SK-N-SH treated with all-trans-retinoic acid at 6 μM for 48 hours (cell line): ENCODE data around the gene IL1B.

Experiments
- ATAC-seq: fragments of 200-7000 bp; cut with Tn5 transposase; 3 replicates; pipeline ENCODE4 v1.9.1; 2020; ENCODE audit warnings: mild to moderate bottlenecking, moderate library complexity
- BACH2 ChIP-seq: fragments of 250-450 bp; sonication (Bioruptor Pico); IDR thresholded peaks from 2 replicates; pipeline ENCODE4 v1.9.0; 2021; ENCODE audit warnings: mild to moderate bottlenecking, borderline replicate concordance
- ESRRG ChIP-seq: fragments of 250-450 bp; sonication (Bioruptor Pico); IDR thresholded peaks from 2 replicates; pipeline ENCODE4 v1.6.1; 2021; ENCODE audit warnings: mild to moderate bottlenecking
- ISL1 ChIP-seq: fragments of 250-450 bp; sonication (Bioruptor Pico); IDR thresholded peaks from 2 replicates; pipeline ENCODE4 v2.1.2; 2022; ENCODE audit warnings: mild to moderate bottlenecking, moderate library complexity
- PPARA ChIP-seq: fragments of 250-450 bp; sonication (Bioruptor Pico); IDR thresholded peaks from 2 replicates; pipeline ENCODE4 v1.5.0; 2020; ENCODE audit warnings: mild to moderate bottlenecking, borderline replicate concordance
- RARB ChIP-seq: fragments of 250-450 bp; sonication (Bioruptor Pico); IDR thresholded peaks from 2 replicates; pipeline ENCODE4 v1.8.0; 2021; ENCODE audit warnings: mild to moderate bottlenecking, moderate library complexity
- SNAI2 ChIP-seq: fragments of 250-450 bp; sonication (Bioruptor Pico); IDR thresholded peaks from 2 replicates; pipeline ENCODE4 v1.5.0; 2020; ENCODE audit warnings: mild to moderate bottlenecking, moderate library complexity
- TCF4 ChIP-seq: fragments of 250-450 bp; sonication (Bioruptor Pico); IDR thresholded peaks from 2 replicates; pipeline ENCODE4 v1.8.0; 2021; ENCODE audit warnings: mild to moderate bottlenecking, moderate library complexity, borderline replicate concordance
- TOX ChIP-seq: fragments of 250-450 bp; sonication (Bioruptor Pico); IDR thresholded peaks from 2 replicates; pipeline ENCODE4 v1.8.0; 2021; ENCODE audit warnings: mild to moderate bottlenecking, moderate library complexity, borderline replicate concordance
- ZC3H10 ChIP-seq: fragments of 250-450 bp; sonication (Bioruptor Pico); IDR thresholded peaks from 2 replicates; pipeline ENCODE4 v1.5.1; 2021; ENCODE audit warnings: mild to moderate bottlenecking, moderate library complexity
- ZFP3 ChIP-seq: fragments of 250-450 bp; sonication (Bioruptor Pico); IDR thresholded peaks from 2 replicates; pipeline ENCODE4 v1.5.0; 2020; ENCODE audit warnings: mild to moderate bottlenecking, moderate library complexity
- ZFP30 ChIP-seq: fragments of 450-650 bp; formaldehyde crosslinking; IDR thresholded peaks from 2 replicates; pipeline ENCODE4 v1.5.0; 2022; ENCODE audit warnings: mild to moderate bottlenecking, moderate library complexity
- ZNF565 ChIP-seq: fragments of 450-650 bp; formaldehyde crosslinking; conservative IDR thresholded peaks from 2 replicates; pipeline ENCODE4 v1.5.0; 2020; ENCODE audit warnings: low read depth, mild to moderate bottlenecking, moderate library complexity
- ZNF70 ChIP-seq: fragments of 450-650 bp; formaldehyde crosslinking; IDR thresholded peaks from 2 replicates; pipeline ENCODE4 v1.5.0; 2020; ENCODE audit warnings: mild to moderate bottlenecking, moderate library complexity
- ZNF8 ChIP-seq: fragments of 450-650 bp; formaldehyde crosslinking; IDR thresholded peaks from 2 replicates; pipeline ENCODE4 v1.5.0; 2020; ENCODE audit warnings: mild to moderate bottlenecking, moderate library complexity
- TF ChIP-seq, protein P1 (sequence below): fragments of 250-450 bp; sonication (Bioruptor Pico); IDR thresholded peaks from 2 replicates; pipeline ENCODE4 v1.5.1; 2021; ENCODE audit warnings: mild to moderate bottlenecking, moderate library complexity
- TF ChIP-seq, protein P2 (sequence below): fragments of 250-450 bp; sonication (Bioruptor Pico); IDR thresholded peaks from 2 replicates; pipeline ENCODE4 v1.8.0; 2021; ENCODE audit warnings: low read depth, mild to moderate bottlenecking, moderate library complexity, borderline replicate concordance
- TF ChIP-seq, protein P3 (sequence below): fragments of 250-450 bp; sonication (Bioruptor Pico); IDR thresholded peaks from 2 replicates; pipeline ENCODE4 v1.5.1; 2020; ENCODE audit warnings: low read depth, mild to moderate bottlenecking, moderate library complexity
- TF ChIP-seq, protein P4 (sequence below): fragments of 250-450 bp; sonication (Bioruptor Pico); IDR thresholded peaks from 2 replicates; pipeline ENCODE4 v1.5.0; 2020; ENCODE audit warnings: mild to moderate bottlenecking, moderate library complexity
- TF ChIP-seq, protein P5 (sequence below): fragments of 250-450 bp; sonication (Bioruptor Pico); IDR thresholded peaks from 2 replicates; pipeline ENCODE4 v1.8.0; 2020; ENCODE audit warnings: mild to moderate bottlenecking, moderate library complexity, borderline replicate concordance

Gene IL1B

DNA sequence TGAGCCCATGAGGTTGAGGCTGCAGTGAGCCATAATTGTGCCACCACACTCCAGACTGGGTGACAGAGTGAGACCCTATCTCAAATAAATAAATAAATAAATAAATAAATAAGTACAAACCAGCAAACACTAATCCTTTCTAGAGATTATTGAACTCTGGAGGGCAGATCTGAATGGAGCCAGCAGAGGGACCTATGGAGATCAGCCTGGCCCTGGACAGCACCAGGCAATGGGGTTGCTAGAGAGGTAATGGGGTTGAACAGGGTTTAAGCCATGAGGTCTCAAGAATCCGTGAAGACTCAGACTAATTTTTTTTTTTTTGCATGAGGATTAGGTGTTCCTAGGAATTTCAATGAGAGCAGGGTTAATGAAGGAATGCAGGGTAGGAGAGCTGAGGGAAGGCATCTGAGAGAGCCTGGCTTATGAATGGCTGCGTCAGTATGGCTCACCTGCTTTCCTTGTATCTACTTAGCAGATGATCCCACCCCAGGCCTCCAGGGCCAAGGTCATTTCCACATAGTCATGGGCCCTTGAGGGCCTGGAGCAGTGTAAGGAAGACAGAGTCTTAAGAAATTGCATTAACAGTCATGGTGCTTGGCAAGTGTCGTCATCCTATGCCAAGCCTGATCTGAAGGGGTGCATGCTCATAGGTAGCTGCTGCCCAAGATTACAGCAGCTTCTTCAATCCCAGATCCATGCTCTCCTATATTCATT lies 39.8 kb upstream of the IL1B start:
- TF ChIP-seq ZNF8 (CRISPR knock-in tag) (no peak), ZFP3 (no peak), ZC3H10 (CRISPR knock-in tag) (no peak), TOX (no peak), TCF4 (CRISPR knock-in tag) (no peak), PPARA (CRISPR knock-in tag) (no peak), RARB (CRISPR knock-in tag) (no peak), ESRRG (CRISPR knock-in tag) (no peak), ZFP30 (CRISPR knock-in tag) (no peak), SNAI2 (CRISPR knock-in tag) (no peak), ISL1 (CRISPR knock-in tag) (no peak), BACH2 (CRISPR knock-in tag) (no peak), ZNF565 (CRISPR knock-in tag) (no peak), ZNF70 (CRISPR knock-in tag) (no peak)
- TF ChIP-seq, protein P1, sequence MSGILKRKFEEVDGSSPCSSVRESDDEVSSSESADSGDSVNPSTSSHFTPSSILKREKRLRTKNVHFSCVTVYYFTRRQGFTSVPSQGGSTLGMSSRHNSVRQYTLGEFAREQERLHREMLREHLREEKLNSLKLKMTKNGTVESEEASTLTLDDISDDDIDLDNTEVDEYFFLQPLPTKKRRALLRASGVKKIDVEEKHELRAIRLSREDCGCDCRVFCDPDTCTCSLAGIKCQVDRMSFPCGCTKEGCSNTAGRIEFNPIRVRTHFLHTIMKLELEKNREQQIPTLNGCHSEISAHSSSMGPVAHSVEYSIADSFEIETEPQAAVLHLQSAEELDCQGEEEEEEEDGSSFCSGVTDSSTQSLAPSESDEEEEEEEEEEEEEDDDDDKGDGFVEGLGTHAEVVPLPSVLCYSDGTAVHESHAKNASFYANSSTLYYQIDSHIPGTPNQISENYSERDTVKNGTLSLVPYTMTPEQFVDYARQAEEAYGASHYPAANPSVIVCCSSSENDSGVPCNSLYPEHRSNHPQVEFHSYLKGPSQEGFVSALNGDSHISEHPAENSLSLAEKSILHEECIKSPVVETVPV (CRISPR knock-in tag), result no peak
- TF ChIP-seq, protein P2, sequence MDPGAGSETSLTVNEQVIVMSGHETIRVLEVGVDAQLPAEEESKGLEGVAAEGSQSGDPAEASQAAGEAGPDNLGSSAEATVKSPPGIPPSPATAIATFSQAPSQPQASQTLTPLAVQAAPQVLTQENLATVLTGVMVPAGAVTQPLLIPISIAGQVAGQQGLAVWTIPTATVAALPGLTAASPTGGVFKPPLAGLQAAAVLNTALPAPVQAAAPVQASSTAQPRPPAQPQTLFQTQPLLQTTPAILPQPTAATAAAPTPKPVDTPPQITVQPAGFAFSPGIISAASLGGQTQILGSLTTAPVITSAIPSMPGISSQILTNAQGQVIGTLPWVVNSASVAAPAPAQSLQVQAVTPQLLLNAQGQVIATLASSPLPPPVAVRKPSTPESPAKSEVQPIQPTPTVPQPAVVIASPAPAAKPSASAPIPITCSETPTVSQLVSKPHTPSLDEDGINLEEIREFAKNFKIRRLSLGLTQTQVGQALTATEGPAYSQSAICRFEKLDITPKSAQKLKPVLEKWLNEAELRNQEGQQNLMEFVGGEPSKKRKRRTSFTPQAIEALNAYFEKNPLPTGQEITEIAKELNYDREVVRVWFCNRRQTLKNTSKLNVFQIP (CRISPR knock-in tag), result no peak
- TF ChIP-seq, protein P3, sequence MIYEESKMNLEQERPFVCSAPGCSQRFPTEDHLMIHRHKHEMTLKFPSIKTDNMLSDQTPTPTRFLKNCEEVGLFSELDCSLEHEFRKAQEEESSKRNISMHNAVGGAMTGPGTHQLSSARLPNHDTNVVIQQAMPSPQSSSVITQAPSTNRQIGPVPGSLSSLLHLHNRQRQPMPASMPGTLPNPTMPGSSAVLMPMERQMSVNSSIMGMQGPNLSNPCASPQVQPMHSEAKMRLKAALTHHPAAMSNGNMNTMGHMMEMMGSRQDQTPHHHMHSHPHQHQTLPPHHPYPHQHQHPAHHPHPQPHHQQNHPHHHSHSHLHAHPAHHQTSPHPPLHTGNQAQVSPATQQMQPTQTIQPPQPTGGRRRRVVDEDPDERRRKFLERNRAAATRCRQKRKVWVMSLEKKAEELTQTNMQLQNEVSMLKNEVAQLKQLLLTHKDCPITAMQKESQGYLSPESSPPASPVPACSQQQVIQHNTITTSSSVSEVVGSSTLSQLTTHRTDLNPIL (CRISPR knock-in tag), result no peak
- TF ChIP-seq, protein P4, sequence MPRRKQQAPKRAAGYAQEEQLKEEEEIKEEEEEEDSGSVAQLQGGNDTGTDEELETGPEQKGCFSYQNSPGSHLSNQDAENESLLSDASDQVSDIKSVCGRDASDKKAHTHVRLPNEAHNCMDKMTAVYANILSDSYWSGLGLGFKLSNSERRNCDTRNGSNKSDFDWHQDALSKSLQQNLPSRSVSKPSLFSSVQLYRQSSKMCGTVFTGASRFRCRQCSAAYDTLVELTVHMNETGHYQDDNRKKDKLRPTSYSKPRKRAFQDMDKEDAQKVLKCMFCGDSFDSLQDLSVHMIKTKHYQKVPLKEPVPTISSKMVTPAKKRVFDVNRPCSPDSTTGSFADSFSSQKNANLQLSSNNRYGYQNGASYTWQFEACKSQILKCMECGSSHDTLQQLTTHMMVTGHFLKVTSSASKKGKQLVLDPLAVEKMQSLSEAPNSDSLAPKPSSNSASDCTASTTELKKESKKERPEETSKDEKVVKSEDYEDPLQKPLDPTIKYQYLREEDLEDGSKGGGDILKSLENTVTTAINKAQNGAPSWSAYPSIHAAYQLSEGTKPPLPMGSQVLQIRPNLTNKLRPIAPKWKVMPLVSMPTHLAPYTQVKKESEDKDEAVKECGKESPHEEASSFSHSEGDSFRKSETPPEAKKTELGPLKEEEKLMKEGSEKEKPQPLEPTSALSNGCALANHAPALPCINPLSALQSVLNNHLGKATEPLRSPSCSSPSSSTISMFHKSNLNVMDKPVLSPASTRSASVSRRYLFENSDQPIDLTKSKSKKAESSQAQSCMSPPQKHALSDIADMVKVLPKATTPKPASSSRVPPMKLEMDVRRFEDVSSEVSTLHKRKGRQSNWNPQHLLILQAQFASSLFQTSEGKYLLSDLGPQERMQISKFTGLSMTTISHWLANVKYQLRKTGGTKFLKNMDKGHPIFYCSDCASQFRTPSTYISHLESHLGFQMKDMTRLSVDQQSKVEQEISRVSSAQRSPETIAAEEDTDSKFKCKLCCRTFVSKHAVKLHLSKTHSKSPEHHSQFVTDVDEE, result no peak
- ATAC-seq, result no peak

DNA sequence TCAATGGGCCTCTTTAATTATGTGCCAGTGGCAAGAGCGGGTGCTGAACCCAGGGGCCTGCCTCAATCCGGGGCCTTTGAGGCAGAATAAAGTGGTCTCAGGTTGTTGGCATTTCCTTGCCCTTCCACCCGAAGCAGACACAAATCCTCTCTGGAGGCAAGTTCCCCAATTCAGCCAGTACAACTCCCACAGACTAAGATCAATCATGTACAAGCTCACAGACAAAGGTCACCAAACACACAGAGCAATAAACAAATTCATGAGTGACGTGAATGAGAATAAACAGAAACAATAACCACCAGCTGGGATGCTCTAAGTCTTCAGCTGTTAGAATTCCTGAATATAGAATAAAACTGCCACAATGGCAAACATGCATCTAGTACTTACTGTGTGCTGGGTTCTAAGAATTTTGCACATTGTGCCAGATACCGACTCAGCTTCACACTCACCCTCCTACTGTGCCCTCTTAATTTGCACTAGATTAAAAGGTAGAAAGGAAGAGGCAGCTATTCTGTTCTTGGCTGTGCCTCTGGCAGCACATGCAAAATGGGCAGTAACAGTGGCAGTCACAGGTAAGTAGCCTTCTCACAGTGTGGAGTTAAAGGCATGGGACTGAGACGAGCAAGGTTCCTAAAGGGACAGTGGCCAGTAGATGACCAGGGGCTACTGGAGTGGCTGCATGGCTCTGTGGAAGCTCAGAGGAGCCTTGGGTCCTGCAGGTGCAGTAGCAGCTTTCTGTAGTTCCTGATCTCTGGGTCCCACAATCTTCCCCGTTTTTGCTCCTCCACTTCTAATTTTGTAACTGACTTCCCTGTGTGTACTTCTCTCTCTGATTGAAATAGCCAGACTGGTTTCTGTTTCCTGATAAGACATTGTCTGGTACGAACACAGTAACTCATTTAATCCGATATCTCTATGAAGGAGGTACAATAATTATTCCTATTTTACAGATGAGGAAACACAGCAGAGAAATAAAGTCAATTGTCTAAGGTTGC lies 34.6 kb upstream of the IL1B start:
- TF ChIP-seq PPARA (CRISPR knock-in tag), result no peak
- no peak for ATAC-seq

DNA sequence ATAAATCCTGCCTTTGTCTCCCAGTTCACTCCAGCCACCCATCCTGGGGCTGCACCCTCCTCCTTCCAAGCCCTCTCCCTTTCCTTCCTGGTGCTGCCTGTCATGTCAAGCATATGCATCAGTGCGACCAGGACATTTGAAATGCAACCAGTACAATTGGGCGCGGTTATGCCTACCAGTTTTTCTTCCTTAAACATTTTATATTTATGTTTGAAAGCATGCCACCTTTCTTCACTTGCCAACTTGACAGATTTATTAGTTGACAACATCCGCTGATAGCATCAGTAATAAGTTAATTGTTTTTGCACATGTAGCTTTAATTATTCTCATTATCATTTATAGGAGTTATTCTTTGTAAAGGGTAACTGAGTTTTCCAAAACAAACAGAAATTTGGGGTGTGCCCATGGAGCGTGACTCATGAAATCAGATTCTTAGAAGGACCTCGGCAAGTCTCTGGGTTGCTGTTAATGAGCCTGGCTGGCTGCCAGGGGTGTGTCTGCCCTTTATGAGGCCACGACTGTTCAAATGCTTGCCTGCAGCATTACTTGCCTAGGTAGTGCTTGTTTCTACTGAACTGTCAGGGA lies 32.8 kb upstream of the IL1B start:
- ATAC-seq, result no peak
- TF ChIP-seq ZNF565 (CRISPR knock-in tag) (no peak), ZFP30 (CRISPR knock-in tag) (no peak), TCF4 (CRISPR knock-in tag) (no peak), ESRRG (CRISPR knock-in tag) (no peak), TOX (no peak), ZC3H10 (CRISPR knock-in tag) (no peak)
- TF ChIP-seq, protein P1 (CRISPR knock-in tag), result no peak
- TF ChIP-seq, protein P4, result no peak
- TF ChIP-seq, protein P5, sequence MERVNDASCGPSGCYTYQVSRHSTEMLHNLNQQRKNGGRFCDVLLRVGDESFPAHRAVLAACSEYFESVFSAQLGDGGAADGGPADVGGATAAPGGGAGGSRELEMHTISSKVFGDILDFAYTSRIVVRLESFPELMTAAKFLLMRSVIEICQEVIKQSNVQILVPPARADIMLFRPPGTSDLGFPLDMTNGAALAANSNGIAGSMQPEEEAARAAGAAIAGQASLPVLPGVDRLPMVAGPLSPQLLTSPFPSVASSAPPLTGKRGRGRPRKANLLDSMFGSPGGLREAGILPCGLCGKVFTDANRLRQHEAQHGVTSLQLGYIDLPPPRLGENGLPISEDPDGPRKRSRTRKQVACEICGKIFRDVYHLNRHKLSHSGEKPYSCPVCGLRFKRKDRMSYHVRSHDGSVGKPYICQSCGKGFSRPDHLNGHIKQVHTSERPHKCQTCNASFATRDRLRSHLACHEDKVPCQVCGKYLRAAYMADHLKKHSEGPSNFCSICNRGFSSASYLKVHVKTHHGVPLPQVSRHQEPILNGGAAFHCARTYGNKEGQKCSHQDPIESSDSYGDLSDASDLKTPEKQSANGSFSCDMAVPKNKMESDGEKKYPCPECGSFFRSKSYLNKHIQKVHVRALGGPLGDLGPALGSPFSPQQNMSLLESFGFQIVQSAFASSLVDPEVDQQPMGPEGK (CRISPR knock-in tag), result no peak
